ENCODE measurements around the gene MED12. TPM values are rescaled to one million over a fixed set of nuclear protein-coding genes. Genes with fewer than 3 reads are reported as not detected.
"Not testable (repeated sequence)": the region's sequence is repeated elsewhere in the genome, so short reads cannot be mapped to it uniquely, and the experiment has no call there.

The MED12 gene
- total RNA-seq, 4 donors from 2014 or later = 29.0 to 74.4 (median 36.0) TPM

GRCh38 chrX:71178908-71179307 lies 60.5 kb downstream of the MED12 start:
- ATAC-seq (ENCODE audit: low FRiP score) (peak; percentile 35), DNase-seq (ENCODE audit: low spot score) (no peak)
- no peak for TF ChIP-seq CTCF (IDR thresholded peaks at IDR 0.05)

GRCh38 chrX:71180579-71181265 lies 62.3 kb downstream of the MED12 start:
- not testable (repeated sequence) for DNase-seq (ENCODE audit: low spot score); ATAC-seq (ENCODE audit: low FRiP score)

GRCh38 chrX:71181558-71181909 lies 63.1 kb downstream of the MED12 start:
- ATAC-seq (ENCODE audit: low FRiP score) (no peak), DNase-seq (ENCODE audit: low spot score) (no peak)
- no peak for TF ChIP-seq CTCF (IDR thresholded peaks at IDR 0.05)

- no peak for TF ChIP-seq CTCF (IDR thresholded peaks at IDR 0.05)
- ATAC-seq (ENCODE audit: low FRiP score) (peak; percentile 86), DNase-seq (ENCODE audit: low spot score) (peak; percentile 27)
Measured at GRCh38 chrX:71181910-71182799, 63.8 kb downstream of the MED12 start.

- no peak for DNase-seq (ENCODE audit: low spot score)
- TF ChIP-seq CTCF (IDR thresholded peaks at IDR 0.05) = no peak
- no peak for ATAC-seq (ENCODE audit: low FRiP score)
Measured at GRCh38 chrX:71182871-71183270, 64.5 kb downstream of the MED12 start.

- TF ChIP-seq CTCF (IDR thresholded peaks at IDR 0.05) = no peak
- no peak for ATAC-seq (ENCODE audit: low FRiP score)
- DNase-seq (ENCODE audit: low spot score) = no peak
Measured at GRCh38 chrX:71183341-71183740, 64.9 kb downstream of the MED12 start.

- DNase-seq (ENCODE audit: low spot score) (no peak), ATAC-seq (ENCODE audit: low FRiP score) (no peak)
- TF ChIP-seq CTCF (IDR thresholded peaks at IDR 0.05) = no peak
Measured at GRCh38 chrX:71184092-71184491, 65.7 kb downstream of the MED12 start.
